Epithelial cell of proximal tubule (primary cell): Measurements from ENCODE around the gene RAMP3. TPM values are rescaled to one million over a fixed set of nuclear protein-coding genes. Genes with fewer than 3 reads are reported as not detected.

Source experiments
- DNase-seq: peaks from one replicate; pipeline ENCODE4 v3.0.0-alpha.2; 2011; ENCODE audit warnings: low read depth
- H3K4me3 ChIP-seq: 2 replicates; pipeline ENCODE4 v1.5.1; 2011; ENCODE audit warnings: low read depth, mild to moderate bottlenecking, low read length
- CTCF ChIP-seq: conservative IDR thresholded peaks from 2 replicates; pipeline ENCODE4 v1.5.1; 2012; ENCODE audit warnings: low read depth, mild to moderate bottlenecking, low read length
- total RNA-seq: library from RNA; depleted of rRNA; stranded (reverse); fragments of >200 nt; gene quantifications from 2 replicates; pipeline ENCODE4 v1.2.3, GENCODE V29; 2015

Gene RAMP3
- total RNA-seq, 1 donor from 2014 or later: not detected

GRCh38 chr7:45230083-45230482 lies 72.5 kb downstream of the RAMP3 start:
- TF ChIP-seq CTCF: no peak
- no peak for DNase-seq
- no peak overlapping the region for H3K4me3 ChIP-seq

- TF ChIP-seq CTCF: no peak
- no peak for DNase-seq
- no peak overlapping the region for H3K4me3 ChIP-seq
These were observed 73.1 kb downstream of the RAMP3 start for GRCh38 chr7:45230611-45231165.

GRCh38 chr7:45233249-45233775 lies 75.7 kb downstream of the RAMP3 start:
- DNase-seq: no peak
- TF ChIP-seq CTCF: no peak
- no peak overlapping the region for H3K4me3 ChIP-seq

Other genes with a start within 250 kb of the RAMP3 start
- under 0.01 TPM in 1 of 2 replicates, not detected in the other for gene MYO1G, start 178.8 kb upstream of the RAMP3 start, total RNA-seq
- gene CCM2, start 157.6 kb upstream of the RAMP3 start, total RNA-seq: 49.2 and 60.1 TPM in 2 replicates
- gene NACAD, start 68.8 kb upstream of the RAMP3 start, total RNA-seq: 3.9 and 7.9 TPM in 2 replicates
- 74.4 and 119 TPM in 2 replicates for gene TBRG4, start 46.1 kb upstream of the RAMP3 start, total RNA-seq